Endothelial cell of umbilical vein (primary cell): Measurements from ENCODE around the gene DBT.

Experiments used
- CTCF ChIP-seq, 2 donors: IDR thresholded peaks; 1 replicate in 1 of 2; 2 replicates in 1 of 2; pipeline ENCODE4 v1.5.1; 2011; ENCODE audit warnings: low read length in 2 of 2, mild to moderate bottlenecking in 2 of 2, moderate library complexity in 2 of 2, control low read depth in 1 of 2, inconsistent platforms in 1 of 2, low read depth in 1 of 2; ENCODE audit not compliant: insufficient read depth in 1 of 2; ENCODE audit errors: extremely low read depth in 1 of 2
- EZH2 ChIP-seq: IDR thresholded peaks from 2 replicates; pipeline ENCODE4 v1.6.1; 2012; ENCODE audit warnings: borderline replicate concordance, low read depth, mild to moderate bottlenecking, moderate library complexity, low read length, inconsistent platforms; ENCODE audit not compliant: severe bottlenecking
- FOS ChIP-seq: IDR thresholded peaks from 2 replicates; pipeline ENCODE4 v1.6.1; 2011; ENCODE audit warnings: mild to moderate bottlenecking, low read length, moderate library complexity, borderline replicate concordance; ENCODE audit not compliant: insufficient read depth
- GATA2 ChIP-seq: IDR thresholded peaks from 2 replicates; pipeline ENCODE4 v1.7.0; 2011; ENCODE audit warnings: low read depth, mild to moderate bottlenecking, moderate library complexity, mixed read lengths, low read length; ENCODE audit not compliant: insufficient read length, insufficient read depth
- MAX ChIP-seq: IDR thresholded peaks from 2 replicates; pipeline ENCODE4 v1.6.1; 2011; ENCODE audit not compliant: insufficient read depth, insufficient read length
- MYC ChIP-seq: IDR thresholded peaks from one replicate; pipeline ENCODE4 v1.6.1; 2011; ENCODE audit warnings: mild to moderate bottlenecking, low read depth, low read length
- POLR2A ChIP-seq: IDR thresholded peaks from 2 replicates; pipeline ENCODE4 v1.6.1; 2012; ENCODE audit warnings: low read depth, mild to moderate bottlenecking, control low read depth, low read length
- POLR2AphosphoS5 ChIP-seq: IDR thresholded peaks from 2 replicates; pipeline ENCODE4 v1.6.1; 2012; ENCODE audit warnings: low read depth, mild to moderate bottlenecking, control low read depth, low read length, moderate library complexity; ENCODE audit not compliant: insufficient read depth

GRCh38 chr1:100137602-100138001 is 112.0 kb downstream of the DBT start:
- no peak for TF ChIP-seq CTCF (IDR thresholded peaks at IDR 0.05; ENCODE audit: extremely low read depth in 1 of 2, insufficient read depth in 1 of 2, low read depth in 1 of 2, low read length in 2 of 2)
- TF ChIP-seq POLR2A, result no peak
- TF ChIP-seq EZH2, result no peak
- no peak for TF ChIP-seq POLR2AphosphoS5
- no peak for TF ChIP-seq GATA2
- no peak for TF ChIP-seq MAX
- TF ChIP-seq MYC, result no peak
- no peak for TF ChIP-seq FOS
